HuH-7 (cell line): ENCODE data around the gene NDEL1.

Experiments used
- DNase-seq: peaks from one replicate; pipeline ENCODE4 v3.0.0; 2011; ENCODE audit warnings: low spot score

The NDEL1 gene

DNA sequence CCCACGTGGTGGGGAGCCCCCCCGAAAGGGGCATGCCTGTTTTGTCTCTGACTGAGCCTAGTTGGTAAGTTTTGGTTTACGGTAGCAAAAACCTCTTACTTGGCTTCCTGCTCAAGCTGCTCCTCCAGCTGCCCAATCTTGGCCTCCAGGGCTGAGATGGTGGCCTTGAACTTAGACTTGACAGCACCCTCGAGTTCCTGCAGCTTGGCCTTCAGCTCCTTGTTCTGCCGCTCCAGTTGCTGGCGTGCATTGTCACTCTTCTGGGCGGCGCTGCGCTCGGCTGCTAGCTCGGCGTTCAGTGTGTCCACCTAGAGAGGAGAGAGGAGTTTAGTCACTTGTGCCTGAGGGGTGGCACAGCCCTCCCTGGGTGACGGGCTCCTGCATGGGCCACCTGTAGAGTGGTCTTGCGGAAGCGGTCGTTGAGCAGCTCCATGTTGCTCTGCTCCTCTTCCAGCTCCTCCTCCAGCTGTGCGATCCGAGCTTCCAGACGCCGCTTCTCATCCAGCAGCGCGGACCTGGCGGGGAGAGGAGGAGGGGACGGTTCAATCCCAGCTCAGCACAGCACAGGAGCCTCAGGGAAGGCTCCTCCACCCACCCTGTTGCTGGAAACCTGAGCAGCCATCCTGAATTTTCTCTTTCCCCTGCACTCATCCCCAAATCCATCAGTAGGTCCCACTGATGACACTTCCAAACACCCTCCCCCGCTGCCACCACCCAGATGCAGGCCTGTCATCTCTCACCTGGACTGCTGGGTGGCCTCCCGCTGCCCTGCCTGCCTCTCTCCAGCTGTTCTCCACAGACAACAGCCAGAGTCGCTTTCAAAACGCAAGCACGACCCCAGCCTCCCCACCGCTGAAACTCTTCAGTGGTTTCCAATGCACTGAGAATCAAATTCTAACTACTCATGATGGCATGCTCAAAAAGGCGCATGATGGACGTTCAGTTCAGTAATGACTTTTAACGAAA, 44.6 kb downstream of the NDEL1 start:
- no peak for DNase-seq

DNA sequence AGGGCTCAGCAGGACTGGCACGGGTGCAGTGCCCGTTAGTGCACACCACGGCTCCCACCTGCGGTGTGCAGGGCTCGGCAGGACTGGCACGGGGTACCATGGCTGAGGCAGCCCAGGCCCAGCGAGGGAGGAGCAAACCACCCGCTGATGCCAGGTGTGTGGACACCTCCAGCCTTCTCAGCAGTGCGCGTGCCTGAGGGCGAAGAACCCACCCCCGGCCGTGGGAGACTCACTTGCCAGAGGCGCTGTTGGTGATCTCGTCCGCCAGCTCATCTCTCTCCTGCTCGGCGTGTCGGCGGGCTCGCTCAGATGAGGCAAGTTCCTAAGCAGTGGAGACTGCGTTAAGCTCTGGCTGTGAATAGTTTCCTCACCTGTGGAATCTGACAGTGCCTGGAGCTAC, 45.4 kb downstream of the NDEL1 start:
- DNase-seq: no peak

DNA sequence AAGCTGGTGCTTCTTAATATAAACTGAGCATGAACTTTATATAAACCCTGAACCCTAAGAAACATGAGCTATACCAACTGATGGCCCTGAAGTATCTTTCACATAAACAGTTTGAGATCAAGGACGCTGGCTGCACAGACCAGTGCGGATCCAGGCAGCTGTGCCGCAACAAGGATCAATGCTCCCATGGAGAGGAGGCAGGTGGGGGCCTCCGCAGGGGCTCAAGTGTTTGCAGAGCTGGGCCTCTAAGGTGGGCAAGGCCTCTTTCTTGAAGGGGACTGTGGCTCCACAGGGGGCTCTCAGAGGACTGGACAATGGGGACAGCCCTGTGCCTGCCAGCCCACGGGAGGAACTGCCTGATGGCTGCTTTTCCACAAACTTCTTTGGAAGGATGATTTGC, 46.0 kb downstream of the NDEL1 start:
- no peak for DNase-seq

DNA sequence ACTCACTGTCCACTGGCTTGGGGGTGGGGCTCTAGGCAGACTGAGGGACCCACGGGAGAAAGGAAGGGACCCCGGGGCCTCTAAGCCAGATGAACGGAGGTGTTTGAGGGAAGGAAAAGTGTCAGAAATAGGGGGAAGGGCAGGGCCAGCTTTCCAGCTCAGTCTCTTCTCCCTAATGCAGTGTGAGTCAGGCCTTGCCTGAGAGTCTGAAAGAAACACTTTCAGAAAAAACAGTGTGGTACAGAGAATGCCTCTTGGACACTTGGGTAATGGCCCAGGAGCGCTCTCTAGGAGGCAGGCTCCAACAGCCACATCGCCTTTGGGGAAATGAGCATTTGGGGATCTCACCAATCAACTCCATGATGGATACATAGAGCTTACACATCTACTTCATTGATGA, 46.9 kb downstream of the NDEL1 start:
- no peak for DNase-seq

- DNase-seq: no peak
These were observed 48.8 kb downstream of the NDEL1 start for GRCh38 chr17:8484465-8484864.

GRCh38 chr17:8485491-8485890, 49.8 kb downstream of the NDEL1 start:
- DNase-seq: no peak

GRCh38 chr17:8487130-8487645, 51.5 kb downstream of the NDEL1 start:
- no peak for DNase-seq

DNA sequence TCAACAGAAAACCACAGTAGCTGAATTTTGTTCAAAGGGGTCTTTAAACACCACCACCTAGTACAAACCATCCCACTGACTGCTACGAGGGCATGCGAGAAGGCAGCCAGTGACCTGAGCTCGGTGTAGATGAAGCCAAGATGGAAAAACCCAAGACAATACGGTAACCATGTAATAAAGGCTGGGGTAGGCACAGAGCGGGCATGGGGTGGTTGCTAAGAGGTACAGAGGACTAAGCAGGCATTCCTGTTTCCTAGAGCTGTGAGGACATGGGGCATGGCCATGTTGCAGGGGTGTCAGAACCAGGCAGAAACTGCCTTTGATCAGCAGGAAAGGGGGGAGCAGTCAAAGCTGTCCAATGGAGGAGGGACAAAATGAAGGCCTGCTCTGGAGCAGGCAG, 52.1 kb downstream of the NDEL1 start:
- no peak for DNase-seq

DNA sequence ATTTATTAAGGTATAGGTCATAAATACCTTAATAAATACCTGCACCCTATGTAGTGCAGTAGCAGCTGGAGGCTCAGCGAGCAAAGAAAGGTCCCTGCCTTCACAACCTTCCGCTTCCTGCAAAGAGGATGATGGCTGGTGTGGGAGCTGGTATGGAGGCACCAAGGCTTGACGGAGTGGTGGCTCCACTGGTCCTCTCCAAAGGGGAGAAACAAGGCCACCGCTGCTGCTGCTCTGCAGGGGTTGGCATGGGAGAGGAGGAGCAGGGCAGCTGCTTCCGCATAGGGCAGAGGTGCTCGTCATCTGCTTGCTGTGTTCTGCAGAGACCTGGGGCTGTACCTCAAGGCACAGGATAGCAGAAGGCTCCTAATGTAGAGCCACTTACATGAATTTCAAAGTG, 52.8 kb downstream of the NDEL1 start:
- DNase-seq: no peak

DNA sequence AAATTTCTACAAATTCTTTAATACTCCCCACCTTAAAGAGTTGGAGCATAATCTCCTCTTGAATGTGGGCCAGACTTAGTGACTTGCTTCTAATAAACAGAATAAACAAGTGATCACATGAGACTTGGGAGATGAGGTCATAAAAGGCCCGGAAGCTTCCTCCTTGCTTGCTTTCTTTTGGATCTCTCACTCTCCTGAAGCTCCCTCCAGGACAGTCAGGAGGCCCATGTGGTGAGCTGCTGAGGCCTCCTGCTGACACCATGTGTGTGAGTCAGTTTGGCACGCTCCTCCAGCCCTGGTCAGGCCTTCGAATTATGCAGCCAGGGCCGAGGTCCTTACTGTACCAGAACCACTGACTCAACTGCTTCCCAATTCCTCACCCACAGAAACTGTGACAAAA, 53.2 kb downstream of the NDEL1 start:
- no peak for DNase-seq

GRCh38 chr17:8489841-8490240, 54.2 kb downstream of the NDEL1 start:
- DNase-seq: no peak

DNA sequence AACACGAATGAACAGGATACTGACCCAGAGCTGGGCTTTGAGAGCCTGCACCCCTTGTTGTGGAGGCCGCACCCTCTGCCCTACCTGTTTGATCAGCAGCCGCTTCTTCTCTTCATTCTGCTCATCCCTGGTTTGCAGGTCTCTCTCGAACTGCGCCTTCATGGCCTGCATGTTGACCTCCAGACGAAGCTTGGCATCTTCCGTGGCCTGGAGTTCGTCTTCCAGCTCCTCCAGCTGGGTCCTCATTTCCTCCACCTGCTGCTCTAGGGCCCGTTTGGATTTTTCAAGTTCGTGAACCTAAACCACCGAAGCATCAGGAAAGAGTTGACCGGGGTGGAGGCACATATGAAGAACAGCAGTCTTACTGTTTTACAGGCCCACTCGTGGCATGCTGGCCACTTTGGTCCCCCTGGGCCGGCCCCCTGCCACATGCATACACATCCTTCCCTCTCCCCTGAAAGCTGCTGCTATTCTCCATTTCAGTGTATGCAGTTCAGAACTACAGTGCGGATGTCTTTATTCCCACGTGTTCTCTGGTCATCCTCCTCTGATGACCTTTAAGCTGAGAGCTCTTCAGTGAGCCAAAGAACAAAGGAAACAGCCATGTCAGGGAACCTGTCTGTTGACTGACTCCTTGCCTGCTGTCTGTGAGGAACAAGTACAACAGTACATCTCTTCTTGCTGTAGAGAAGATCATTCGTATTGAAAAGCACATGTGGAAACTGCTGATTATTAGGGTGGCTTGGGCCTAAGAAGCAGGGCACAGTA, 54.8 kb downstream of the NDEL1 start:
- no peak for DNase-seq

- DNase-seq: no peak
These were observed 56.4 kb downstream of the NDEL1 start for GRCh38 chr17:8492121-8492520.

DNA sequence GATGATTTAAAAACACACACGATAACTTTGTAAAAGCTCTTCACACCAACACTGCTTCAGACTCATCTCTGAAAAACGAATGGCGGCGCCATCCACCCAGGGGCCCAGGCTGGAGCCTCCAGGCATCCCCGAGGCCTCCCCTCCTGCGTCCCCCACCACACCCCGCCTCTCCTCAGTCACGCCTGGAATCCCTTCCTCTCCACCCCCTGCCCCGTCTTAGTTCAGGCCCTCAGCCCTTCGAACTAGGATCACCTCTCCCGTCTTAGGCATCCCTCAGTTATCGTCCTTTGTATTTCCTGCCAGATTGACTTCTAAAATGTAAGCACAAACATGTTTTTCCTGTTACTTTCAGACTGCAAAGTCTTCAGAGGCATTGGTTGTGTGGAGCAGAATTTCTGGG, 58.3 kb downstream of the NDEL1 start:
- no peak for DNase-seq

DNA sequence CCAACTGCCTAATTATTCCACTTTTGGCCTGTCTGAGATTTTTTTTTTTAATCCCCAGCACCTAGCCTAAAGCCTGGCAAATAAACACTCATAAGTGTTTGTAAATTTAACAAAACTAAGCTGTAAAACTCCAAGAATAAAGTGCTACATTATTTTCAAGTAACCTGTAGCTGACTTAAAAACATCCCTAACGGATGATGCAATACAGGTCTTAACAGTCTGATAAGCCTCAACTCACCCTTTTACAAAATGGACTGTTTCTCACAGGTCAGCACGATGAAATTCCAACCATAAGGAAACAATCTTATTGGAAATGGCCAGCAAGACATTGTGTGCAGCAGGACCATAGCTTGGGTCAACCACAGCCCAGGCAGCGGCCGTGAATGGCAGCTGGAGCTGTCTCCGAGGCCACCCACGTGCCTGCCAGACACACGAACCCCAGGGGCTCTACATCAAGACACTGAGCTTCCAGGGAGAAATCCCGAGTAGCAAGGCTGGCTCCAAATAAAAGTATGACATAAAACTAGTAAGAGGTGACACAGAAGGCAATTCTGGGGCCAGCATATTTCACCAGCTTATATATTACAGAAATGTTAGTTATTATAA, 58.9 kb downstream of the NDEL1 start:
- no peak for DNase-seq

- no peak for DNase-seq
These were observed 60.4 kb downstream of the NDEL1 start for GRCh38 chr17:8496081-8496480.

- no peak for DNase-seq
These were observed 63.5 kb downstream of the NDEL1 start for GRCh38 chr17:8499171-8499570.

- no peak for DNase-seq
These were observed 63.9 kb downstream of the NDEL1 start for GRCh38 chr17:8499614-8500013.

- DNase-seq: no peak
These were observed 64.9 kb downstream of the NDEL1 start for GRCh38 chr17:8500609-8501008.

DNA sequence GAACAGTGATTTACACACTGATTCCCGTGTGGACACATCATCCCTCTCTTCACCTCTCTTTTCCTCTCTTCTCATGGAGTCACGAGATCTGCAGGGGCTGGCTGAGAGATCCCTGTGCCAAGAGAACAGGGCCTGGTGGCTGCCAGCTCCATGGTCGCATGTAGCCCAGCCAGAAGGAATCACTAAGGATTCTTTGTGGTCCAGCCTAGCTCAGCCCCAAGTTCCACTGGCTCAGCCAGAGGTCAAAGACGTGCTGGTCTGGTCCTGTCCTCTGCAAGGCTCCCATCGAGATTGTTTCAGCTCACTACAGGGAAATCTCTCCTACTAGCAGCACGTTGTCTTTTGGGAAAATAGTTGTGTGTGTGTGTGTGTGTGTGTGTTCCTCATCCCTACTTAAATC, 66.4 kb downstream of the NDEL1 start:
- DNase-seq: no peak

DNA sequence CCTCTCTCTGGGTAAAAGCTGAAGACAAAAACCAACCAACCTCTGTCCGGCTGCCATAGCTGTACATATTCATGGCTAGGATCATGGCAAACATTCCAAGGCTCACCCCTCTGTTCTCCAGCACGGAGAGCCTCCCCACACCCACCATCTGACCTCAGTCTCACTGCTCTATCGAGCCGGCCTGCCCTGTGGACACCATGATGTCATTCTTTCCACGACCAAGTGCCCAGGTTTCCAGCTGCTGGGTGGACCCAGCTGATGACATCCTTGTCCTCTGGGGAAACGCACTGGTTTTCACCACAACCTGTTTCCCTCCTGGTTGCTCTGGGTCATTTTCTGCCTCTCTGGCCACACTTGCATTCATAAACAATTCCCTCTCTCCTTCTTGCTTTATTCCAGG, 67.7 kb downstream of the NDEL1 start:
- DNase-seq: no peak

DNA sequence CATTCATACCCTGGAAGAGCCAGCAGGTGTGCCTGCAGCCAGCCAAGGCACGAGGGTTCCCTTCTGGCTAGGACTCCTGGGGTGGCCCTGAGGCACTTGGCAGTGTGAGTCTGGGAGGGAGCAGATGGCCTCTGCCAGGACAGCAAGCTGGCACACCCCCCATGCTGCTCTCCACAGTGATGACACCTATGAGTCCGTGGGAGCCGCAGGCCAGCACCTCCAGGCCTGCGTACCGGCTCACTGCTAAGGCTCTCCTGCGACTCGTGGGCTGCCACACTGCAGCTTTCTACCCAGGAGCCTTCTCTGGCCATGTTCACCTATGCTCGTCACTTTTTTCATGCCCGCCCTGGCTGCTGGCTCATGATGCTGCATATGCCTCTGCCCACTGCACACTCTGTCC, 68.1 kb downstream of the NDEL1 start:
- no peak for DNase-seq
